Metanephros (tissue), 2 donors: ENCODE results near the gene KCNK1. TPM values are rescaled to one million over a fixed set of nuclear protein-coding genes. Genes with fewer than 3 reads are reported as not detected.

Source experiments
- small RNA-seq: library from RNA; depleted of rRNA; stranded (forward); fragments of <200 nt; gene quantifications from one replicate; pipeline ENCODE3, GENCODE V24; 2014; ENCODE audit warnings: low replicate concordance
- total RNA-seq: library from RNA; depleted of rRNA; stranded (reverse); fragments of >200 nt; gene quantifications from one replicate; pipeline ENCODE4 v1.2.3, GENCODE V29; 2014

KCNK1 gene
- 7.9 TPM for total RNA-seq

DNA sequence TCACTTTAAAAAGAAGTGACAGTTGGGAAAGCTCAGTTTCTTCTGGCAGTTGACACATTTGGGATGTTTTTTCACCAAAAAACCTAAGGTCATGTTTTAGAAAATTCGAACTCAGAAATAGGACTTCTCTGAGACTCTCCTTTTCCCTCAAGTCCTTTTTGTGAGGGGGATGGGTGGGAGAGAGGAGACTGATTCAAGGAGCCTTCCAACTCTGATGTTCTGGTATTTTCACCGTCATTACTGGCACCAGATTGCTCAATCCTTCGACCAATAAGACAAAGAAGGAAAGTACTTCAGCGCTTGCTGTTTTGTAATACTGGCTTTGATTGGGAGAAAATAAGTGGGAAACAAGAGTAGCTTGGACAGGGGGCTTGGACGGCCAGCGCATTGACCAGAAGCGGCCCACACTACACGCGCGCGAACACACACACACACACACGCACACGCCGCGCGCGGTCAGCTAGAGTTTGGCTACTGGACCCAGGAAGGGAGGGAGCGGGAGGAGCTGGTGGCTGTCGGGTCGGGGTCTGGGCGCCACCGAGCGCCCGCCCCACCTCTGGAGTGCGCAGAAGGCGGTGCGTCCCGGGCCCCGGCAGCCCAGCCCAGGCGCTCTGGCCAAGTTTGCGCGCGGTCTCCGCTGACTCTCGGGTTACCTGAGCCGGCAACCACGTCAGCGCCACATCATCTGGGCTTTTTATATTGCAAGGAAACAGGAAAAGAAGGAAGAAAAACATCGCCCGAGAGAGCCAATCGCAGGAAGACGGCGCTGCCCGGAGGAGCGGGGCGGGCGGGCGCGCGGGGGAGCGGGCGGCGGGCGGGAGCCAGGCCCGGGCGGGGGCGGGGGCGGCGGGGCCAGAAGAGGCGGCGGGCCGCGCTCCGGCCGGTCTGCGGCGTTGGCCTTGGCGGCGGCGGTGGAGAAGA is at the start of gene KCNK1:
TSS of gene KCNK1 (plus strand) at position 855 of the 921 bp plus-strand sequence. CDS start at position 921, 66 bp downstream.

Small RNA genes lying within 50 kb of the gene (small RNA-seq; reads per million reads assigned to genes)
- not detected for gene MIR4427
